COLO668 (cell line): ENCODE measurements around the gene ALPL.
"Not testable (repeated sequence)": the region's sequence is repeated elsewhere in the genome, so short reads cannot be mapped to it uniquely, and the experiment has no call there.

ENCODE experiments used
- DNase-seq: peaks from one replicate; lab custom pipeline; 2025; ENCODE audit not compliant: unreplicated experiment; lab: John Stamatoyannopoulos, UW

Gene ALPL

GRCh38 chr1:21553116-21553926 lies 44.1 kb downstream of the ALPL start:
- no peak for DNase-seq

DNA sequence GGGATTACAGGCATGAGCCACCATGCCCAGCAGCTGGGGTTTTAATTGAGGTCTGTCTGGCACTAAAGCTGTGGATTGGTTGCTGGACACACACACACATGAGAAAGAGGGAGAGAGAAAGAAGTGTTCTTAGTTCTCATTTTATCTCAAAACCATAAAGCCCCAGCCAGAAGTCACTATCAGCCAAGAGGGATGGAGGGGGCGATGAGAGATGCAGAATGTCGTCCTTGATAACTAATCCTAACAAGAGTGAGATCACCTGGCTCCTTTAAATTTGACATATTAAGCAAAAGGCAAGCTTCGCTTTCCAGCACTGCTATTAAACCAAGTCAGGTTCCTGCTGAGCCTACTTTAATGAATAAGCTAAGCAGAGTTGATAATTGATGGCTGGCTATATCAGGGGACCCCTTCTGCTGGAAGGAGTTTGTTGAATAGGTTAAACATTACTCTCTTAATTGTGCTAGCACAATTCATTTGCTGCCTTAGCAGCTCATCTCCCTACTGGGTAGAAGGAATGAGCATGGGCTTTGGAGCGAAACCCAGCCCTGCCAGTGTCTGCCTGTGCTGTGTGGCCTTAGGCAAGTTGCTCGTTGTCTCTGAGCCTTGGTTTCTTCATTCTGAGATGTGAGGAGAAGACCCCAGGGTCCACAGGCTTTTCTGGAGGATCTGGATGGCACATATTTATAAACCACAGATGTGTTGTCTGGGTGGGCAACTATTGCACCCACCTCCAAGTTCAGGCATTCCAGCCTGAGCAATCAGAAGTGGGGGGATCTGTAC lies 50.8 kb downstream of the ALPL start:
- DNase-seq: no peak

GRCh38 chr1:21560916-21561638 lies 51.9 kb downstream of the ALPL start:
- no peak for DNase-seq

- DNase-seq: no peak
Measured at GRCh38 chr1:21562896-21563295, 53.7 kb downstream of the ALPL start.

DNA sequence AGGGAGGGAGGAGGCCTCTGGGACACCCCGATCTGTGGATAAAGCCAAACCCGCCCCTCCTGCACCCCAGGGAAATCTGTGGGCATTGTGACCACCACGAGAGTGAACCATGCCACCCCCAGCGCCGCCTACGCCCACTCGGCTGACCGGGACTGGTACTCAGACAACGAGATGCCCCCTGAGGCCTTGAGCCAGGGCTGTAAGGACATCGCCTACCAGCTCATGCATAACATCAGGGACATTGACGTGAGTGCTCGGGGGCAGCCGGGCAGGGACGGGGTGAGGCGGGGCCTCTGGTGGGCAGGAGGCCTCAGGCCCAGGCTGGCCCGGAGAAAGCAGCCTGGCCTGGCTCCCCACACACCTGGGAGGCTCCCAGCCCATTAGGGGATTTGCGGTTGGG lies 54.7 kb downstream of the ALPL start:
- no peak for DNase-seq

- DNase-seq: no peak
Measured at GRCh38 chr1:21564521-21565095, 55.4 kb downstream of the ALPL start.

DNA sequence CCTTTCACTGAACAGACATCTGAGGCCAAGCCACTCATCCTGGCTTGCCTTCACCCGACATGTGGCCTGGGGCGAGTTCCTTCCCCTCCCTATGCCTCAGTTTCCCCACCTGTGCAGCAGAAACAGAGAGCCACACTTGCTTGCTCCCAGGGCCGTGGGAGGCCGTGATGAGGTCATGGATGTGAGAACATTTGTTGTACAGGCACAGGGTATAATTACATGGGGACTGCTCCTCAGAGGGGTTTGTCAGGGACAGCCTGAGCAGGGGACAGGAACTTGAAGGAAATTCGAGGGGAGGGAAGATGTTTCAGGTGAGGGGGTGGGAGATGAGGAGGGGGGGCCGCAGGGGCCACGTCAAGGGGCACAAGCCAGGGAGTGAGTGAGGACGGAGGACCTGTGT lies 56.1 kb downstream of the ALPL start:
- DNase-seq: no peak

GRCh38 chr1:21566361-21566760 lies 57.1 kb downstream of the ALPL start:
- not testable (repeated sequence) for DNase-seq

DNA sequence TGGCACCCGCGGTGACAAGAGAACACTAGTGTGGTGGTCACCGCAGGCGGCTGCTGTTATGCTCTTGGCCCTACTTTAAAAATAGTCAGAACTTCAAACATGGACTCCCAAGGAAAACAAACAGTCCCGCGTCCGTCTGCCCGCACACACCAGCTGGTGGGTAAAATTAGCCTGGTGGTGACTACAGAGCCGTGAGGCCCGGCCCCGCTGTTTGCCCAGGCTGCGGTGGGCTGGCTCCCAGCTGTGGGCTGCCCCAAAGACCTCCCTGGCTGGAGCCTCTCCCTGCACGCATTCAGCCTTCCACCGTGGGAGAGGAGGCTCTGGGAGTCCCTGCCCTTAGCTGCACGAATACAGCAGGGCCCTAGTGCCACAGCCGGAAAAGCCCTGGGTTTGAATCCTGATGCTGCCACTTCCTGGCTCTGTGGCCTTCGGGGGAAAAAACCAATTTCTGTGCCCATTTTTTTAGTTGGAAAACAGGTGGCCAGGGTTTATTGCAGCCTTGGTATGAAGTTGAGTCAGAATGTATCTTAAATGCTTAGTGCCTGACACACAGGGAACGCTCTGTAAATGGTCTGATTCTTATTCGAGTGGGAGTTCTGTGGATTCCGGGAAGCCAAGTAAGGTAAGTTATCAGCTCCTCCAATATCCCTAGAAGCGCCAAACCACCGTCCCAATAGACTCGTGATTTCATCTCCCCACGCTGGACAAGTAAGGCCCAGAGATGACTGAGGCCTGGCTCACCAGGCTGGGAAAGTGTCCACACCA lies 58.2 kb downstream of the ALPL start:
- no peak for DNase-seq

DNA sequence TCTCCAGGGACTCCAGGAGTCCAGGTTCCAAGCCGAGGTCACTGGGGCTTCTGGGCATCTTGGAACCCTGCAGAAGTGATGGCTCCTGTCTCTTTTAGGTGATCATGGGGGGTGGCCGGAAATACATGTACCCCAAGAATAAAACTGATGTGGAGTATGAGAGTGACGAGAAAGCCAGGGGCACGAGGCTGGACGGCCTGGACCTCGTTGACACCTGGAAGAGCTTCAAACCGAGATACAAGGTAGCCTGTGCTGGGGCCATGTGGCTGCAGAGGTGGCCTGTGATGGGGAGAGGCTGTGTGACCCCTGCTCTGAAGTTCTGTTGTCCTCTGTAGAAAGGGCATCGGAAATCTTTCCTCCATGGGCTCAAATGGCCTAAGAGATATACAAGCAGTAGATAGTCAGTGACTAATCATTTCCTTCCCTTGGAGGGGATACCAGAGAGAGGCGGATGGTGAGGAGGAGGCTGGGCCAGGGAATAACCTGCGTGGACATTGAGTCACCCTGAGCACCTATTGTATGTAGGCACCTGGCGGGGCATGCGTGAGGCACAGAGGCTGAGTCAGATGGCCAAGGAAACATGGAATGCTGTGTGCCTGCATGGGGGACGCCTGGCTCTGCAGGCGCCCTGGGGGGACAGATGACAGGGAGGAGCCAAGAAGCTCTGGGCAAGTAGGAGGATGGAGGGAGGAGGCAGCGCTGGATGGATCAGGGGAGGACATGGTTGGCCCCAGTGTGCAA lies 59.0 kb downstream of the ALPL start:
- no peak for DNase-seq

DNA sequence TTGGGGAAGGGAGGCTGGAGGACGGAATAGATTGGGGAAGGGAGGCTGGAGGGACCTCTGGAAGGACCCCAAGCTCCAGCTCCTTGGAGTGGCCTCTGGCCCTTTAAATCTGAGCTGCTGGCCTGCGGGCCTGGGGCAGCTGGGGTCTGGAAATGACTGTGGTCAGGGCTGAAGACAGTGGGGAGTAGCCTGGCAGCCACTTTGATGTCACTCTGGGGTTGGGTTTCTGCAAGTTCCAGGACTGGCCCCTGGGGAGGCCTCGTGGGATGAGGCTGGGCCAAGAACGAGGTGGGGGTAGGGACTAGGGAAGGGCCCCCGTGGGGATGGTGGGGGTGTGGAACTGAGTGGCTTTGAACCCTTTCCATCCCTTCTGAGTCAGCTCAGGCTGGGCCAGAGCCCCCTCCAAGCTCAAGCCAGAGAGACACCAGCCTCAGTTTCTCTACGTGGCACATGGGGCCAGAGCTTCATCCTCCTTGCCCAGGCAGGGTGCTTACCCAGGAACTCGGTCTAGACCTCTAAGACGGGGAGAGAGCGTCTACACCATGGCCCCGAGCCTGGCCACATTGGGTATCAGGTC lies 59.7 kb downstream of the ALPL start:
- DNase-seq: no peak

DNA sequence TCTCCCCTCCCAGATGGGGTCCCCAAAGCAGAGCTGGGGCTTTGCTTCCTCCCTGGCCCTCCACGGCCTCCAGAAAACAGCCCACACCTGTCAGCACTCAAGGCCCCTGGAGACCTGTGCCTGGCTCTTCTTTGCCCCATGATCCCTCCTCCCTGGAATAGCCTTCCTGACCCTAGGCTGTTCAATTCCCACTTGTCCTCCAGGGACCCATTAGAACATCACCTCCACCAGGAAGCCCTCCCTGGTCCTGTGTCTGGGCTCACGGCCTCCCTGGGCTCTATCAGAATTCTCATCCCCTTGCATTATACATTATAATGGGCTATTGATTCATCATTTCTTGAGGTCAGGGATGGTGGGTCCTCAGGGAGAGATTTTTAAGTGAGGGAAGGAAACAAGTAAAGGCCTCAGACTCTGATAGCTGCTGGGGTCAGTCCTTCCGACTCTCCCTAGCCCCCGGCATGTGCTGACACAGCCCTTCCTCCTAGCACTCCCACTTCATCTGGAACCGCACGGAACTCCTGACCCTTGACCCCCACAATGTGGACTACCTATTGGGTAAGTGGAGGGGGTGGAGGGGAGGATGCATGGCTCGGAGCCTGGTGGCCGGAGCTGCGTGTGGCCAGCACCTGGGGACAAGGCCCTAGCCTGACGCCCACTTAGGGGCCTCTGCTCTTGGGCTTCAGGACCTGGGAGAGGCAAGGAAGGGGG lies 60.8 kb downstream of the ALPL start:
- DNase-seq: no peak

- no peak for DNase-seq
Measured at GRCh38 chr1:21570528-21570875, 61.3 kb downstream of the ALPL start.

GRCh38 chr1:21570885-21571284 lies 61.7 kb downstream of the ALPL start:
- DNase-seq: no peak

GRCh38 chr1:21572221-21572620 lies 63.0 kb downstream of the ALPL start:
- DNase-seq: no peak

DNA sequence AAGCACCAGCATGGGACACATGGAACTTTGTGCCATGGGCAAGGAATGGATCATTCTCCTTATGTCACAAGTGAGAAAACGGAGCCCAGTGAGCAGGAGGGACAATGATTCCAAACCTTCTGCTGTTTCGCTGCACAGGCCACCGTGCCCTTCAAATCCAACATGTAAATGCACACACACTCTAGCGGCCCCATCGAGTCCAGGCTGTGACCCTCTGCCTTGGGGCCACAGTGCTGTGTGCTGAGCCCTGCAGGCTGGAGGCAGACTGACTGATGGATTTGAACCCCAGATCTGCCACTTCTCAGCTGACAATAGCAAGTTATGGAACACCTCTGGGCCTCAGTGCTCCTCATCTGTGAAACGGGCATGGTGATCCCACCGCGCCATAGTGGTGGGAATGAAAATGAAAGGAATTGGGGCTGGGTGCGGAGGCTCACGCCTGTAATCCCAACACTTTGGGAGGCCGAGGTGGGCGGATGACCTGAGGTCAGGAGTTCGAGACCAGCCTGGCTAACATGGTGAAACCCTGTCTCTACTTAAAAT lies 63.6 kb downstream of the ALPL start:
- no peak for DNase-seq

- no peak for DNase-seq
Measured at GRCh38 chr1:21573475-21573874, 64.3 kb downstream of the ALPL start.

DNA sequence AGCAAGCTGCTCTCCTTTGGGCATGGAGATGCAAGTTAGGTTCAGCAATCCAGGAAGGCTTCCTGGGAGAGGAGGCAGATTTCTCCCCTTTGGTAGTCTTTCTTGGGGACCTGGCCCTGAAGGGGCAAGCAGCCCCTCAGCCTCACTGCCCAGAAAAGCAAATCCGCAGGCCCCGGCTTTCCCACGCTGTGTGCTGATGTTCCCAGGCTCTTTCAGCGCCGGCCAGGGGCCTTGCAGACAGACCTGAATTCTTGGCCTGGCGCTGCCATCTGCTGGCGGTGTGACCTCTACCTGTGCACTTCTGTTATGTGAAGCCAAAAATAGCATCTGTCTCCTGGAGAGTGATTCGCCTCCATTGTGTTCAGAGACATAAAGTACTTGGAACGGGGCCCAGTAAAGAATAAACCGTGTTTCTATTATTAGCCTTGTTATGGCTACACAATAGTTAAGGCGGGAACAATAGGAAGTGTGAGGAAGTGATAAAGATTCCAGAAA lies 64.8 kb downstream of the ALPL start:
- peak; percentile 97 for DNase-seq
